Coronary artery (tissue), 2 donors: ENCODE results near the gene DENND1B.
A peak's percentile ranks its signal among the peaks of the same experiment; 100 is the strongest.

Source experiments
- DNase-seq: peaks from one replicate; pipeline ENCODE4 v3.0.0-alpha.2; 2017; ENCODE audit warnings: low spot score
- H3K27ac ChIP-seq, 2 donors: fragments of 200-600 bp; sonication (generic); one replicate each; pipeline ENCODE4 v1.5.1; 2016 to 2019
- H3K4me3 ChIP-seq: fragments of 200-600 bp; sonication (generic); 2 replicates; pipeline ENCODE4 v1.5.1; 2016; ENCODE audit warnings: mild to moderate bottlenecking, moderate library complexity
- CTCF ChIP-seq: fragments of 200-600 bp; sonication (generic); IDR thresholded peaks from one replicate; pipeline ENCODE4 v1.5.1; 2019; ENCODE audit warnings: antibody characterized with exemption

The DENND1B gene

DNA sequence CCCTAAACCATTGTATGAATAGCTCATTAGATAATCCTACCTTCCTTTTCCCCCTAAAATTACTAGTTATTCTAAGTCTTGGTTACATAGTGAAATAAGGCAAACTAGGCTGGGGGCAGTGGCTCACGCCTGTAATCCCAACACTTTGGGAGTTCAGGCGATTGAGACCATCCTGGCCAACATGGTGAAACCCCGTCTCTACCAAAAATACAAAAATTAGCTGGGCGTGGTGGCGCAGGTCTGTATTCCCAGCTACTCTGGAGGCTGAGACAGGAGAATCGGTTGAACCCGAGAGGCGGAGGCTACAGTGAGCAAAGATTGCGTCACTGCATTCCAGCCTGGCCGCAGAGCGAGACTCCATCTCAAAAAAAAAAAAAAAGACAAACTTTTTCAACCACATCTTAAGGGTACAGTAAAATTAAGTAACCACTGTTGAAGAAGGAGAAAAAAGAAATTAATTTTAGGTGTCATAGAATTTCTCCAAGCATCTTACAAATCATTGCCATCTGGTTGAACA is 108.5 kb downstream of the DENND1B start:
- no peak for TF ChIP-seq CTCF
- no peak for DNase-seq
- Histone ChIP-seq H3K27ac (no peak overlapping the region), H3K4me3 (no peak overlapping the region)

- H3K4me3 ChIP-seq: no peak overlapping the region
- no peak for DNase-seq
- no peak for TF ChIP-seq CTCF
- H3K27ac ChIP-seq: no peak overlapping the region
Measured at GRCh38 chr1:197664391-197664790, 110.9 kb downstream of the DENND1B start.

DNA sequence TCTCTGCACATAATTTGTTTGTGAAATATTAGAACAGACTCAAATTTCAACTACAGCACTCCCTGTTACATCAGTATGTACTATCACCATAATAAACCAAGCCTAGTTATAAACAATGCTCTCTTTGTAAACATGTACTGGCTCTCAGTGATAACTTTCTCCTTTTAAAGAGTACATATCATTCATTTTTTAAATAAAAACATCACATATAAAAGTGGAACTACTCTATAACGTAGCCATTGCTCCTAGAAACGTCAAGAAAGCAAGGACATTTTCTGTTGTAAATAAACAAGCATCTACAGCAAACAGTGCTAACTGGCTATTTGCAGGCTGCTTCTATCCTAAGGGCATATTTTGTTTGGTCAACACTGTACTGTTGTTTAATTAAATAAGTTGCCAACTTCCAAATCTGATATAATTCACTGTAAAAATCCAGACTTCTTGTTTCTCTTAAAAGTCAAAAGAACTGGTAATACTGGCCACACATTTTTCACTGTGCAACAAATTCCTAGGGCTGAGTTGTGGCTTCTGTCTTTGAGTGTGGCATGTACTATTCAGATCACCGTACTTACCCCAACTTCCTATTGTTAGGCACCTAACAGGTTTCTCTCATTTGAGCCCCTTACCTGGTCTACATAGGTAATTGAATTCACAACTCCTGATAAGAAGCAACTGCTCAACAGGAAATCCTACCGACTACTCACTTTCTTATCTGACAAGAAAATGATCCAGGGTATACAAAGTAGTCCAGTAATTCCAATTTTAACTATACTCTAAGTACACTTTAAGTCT is 111.9 kb downstream of the DENND1B start:
- Histone ChIP-seq H3K4me3 (no peak overlapping the region), H3K27ac (no peak overlapping the region)
- no peak for DNase-seq
- no peak for TF ChIP-seq CTCF

GRCh38 chr1:197660389-197660788 is 114.9 kb downstream of the DENND1B start:
- no peak for DNase-seq
- Histone ChIP-seq H3K4me3 (no peak overlapping the region), H3K27ac (no peak overlapping the region)
- no peak for TF ChIP-seq CTCF

GRCh38 chr1:197659171-197659570 is 116.1 kb downstream of the DENND1B start:
- no peak for TF ChIP-seq CTCF
- DNase-seq: no peak
- Histone ChIP-seq H3K27ac (no peak overlapping the region), H3K4me3 (peak overlapping the region; percentile 50)

DNA sequence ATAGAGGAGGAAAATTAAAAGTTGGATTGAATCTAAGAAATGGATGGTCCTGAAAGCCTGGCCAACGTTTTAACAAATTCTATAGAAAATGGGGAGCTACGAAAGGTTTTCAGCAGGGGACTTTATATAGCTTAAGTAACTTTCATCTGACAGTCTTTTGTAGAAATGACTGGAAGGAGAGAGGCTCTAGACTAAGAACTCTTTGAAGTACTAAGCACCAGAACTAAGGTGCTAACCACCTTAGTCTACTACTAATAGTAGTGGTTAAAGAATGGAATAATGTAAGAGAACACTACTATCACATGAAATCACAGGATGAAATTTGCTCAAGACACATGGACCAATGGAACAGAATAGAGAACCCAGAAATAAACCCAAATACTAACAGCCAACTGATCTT is 126.1 kb downstream of the DENND1B start:
- DNase-seq: no peak
- no peak for TF ChIP-seq CTCF
- no peak overlapping the region for H3K4me3 ChIP-seq
- no peak overlapping the region for H3K27ac ChIP-seq

- Histone ChIP-seq H3K4me3 (no peak overlapping the region), H3K27ac (no peak overlapping the region)
- no peak for TF ChIP-seq CTCF
- no peak for DNase-seq
Measured at GRCh38 chr1:197638316-197638715, 137.0 kb downstream of the DENND1B start.
